ENCODE measurements around the gene OMG. TPM values are rescaled to one million over a fixed set of nuclear protein-coding genes. Genes with fewer than 3 reads are reported as not detected.
"Not testable (repeated sequence)": the region's sequence is repeated elsewhere in the genome, so short reads cannot be mapped to it uniquely, and the experiment has no call there.

The OMG gene
- total RNA-seq, 6 experiments from 2014 or later, result 0.26 TPM; not detected in 5

GRCh38 chr17:31272803-31273202, 24.2 kb downstream of the OMG start:
- Mint-ChIP-seq H3K4me3 (no peak overlapping the region), H3K36me3 (ENCODE audit: low read depth) (peaks cover 65% of the 10 kb centered on the region), H3K27me3 (ENCODE audit: insufficient read depth) (peaks cover 3% of the 10 kb centered on the region), H3K4me1 (ENCODE audit: low read depth) (peaks cover 61% of the 10 kb centered on the region), H3K9me3 (no peaks in the 10 kb centered on the region), H3K27ac (no peak overlapping the region)
- TF ChIP-seq, protein P1, sequence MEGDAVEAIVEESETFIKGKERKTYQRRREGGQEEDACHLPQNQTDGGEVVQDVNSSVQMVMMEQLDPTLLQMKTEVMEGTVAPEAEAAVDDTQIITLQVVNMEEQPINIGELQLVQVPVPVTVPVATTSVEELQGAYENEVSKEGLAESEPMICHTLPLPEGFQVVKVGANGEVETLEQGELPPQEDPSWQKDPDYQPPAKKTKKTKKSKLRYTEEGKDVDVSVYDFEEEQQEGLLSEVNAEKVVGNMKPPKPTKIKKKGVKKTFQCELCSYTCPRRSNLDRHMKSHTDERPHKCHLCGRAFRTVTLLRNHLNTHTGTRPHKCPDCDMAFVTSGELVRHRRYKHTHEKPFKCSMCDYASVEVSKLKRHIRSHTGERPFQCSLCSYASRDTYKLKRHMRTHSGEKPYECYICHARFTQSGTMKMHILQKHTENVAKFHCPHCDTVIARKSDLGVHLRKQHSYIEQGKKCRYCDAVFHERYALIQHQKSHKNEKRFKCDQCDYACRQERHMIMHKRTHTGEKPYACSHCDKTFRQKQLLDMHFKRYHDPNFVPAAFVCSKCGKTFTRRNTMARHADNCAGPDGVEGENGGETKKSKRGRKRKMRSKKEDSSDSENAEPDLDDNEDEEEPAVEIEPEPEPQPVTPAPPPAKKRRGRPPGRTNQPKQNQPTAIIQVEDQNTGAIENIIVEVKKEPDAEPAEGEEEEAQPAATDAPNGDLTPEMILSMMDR (IDR thresholded peaks at IDR 0.05), result no peak
- DNase-seq, result no peak

DNA sequence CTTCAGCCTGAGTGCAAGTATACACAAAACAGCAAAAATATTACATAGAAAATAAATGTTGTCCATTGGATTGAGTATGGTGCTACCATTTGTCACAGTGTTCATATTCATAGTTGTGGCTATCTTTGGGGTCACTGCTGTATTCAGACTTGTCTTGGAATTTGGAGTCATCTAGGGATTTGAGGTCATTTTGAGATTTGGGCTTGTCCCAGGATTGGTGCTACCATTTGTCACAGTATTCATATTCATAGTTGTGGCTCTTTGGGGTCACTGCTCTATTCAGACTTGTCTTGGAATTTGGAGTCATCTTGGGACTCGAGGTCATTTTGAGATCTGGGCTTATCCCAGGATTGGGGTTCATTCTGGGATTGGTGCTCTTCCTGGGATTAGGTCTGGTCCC, 24.8 kb downstream of the OMG start:
- Mint-ChIP-seq H3K4me1 (ENCODE audit: low read depth) (peaks cover 67% of the 10 kb centered on the region), H3K36me3 (ENCODE audit: low read depth) (peaks cover 65% of the 10 kb centered on the region), H3K4me3 (no peak overlapping the region), H3K27ac (no peak overlapping the region), H3K9me3 (no peaks in the 10 kb centered on the region), H3K27me3 (ENCODE audit: insufficient read depth) (peaks cover 3% of the 10 kb centered on the region)
- TF ChIP-seq, protein P1 (IDR thresholded peaks at IDR 0.05), result no peak
- no peak for DNase-seq

- H3K9me3 Mint-ChIP-seq, result no peaks in the 10 kb centered on the region
- DNase-seq, result peak; percentile 92
- H3K27me3 Mint-ChIP-seq (ENCODE audit: insufficient read depth), result peaks cover 4% of the 10 kb centered on the region
- peaks cover 72% of the 10 kb centered on the region for H3K4me1 Mint-ChIP-seq (ENCODE audit: low read depth)
- peaks cover 64% of the 10 kb centered on the region for H3K36me3 Mint-ChIP-seq (ENCODE audit: low read depth)
- peak overlapping the region; percentile 52 for H3K4me3 Mint-ChIP-seq
- H3K27ac Mint-ChIP-seq, result peak overlapping the region; percentile 83
- TF ChIP-seq, protein P1 (IDR thresholded peaks at IDR 0.05), result no peak
Observed at GRCh38 chr17:31269578-31269983, 27.5 kb downstream of the OMG start.

GRCh38 chr17:31269036-31269577, 27.9 kb downstream of the OMG start:
- peaks cover 4% of the 10 kb centered on the region for H3K27me3 Mint-ChIP-seq (ENCODE audit: insufficient read depth)
- H3K9me3 Mint-ChIP-seq, result no peaks in the 10 kb centered on the region

DNA sequence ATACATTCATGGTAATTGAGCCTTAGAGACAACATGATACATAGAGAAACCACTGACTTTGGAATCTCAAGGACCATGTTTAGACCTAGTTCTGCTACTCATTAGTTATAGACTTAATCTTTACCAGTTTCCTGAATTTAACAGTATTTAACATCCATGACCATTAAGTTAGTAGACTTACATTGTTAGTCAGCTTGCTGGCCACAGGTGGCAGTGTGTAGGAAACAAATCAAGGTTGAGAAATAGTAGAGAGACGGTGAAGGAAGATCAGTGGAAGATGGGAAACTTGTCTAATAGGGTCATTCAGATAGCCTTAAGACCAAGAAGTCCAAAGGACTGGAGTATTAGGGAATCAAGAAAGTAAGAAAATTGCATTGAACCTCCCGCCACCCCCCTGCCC, 31.0 kb downstream of the OMG start:
- peaks cover 4% of the 10 kb centered on the region for H3K27me3 Mint-ChIP-seq (ENCODE audit: insufficient read depth)
- peaks cover 51% of the 10 kb centered on the region for H3K4me1 Mint-ChIP-seq (ENCODE audit: low read depth)
- peak overlapping the region; percentile 37 for H3K27ac Mint-ChIP-seq
- TF ChIP-seq, protein P1 (IDR thresholded peaks at IDR 0.05), result peak; percentile 35
- peaks cover 49% of the 10 kb centered on the region for H3K36me3 Mint-ChIP-seq (ENCODE audit: low read depth)
- no peak overlapping the region for H3K4me3 Mint-ChIP-seq
- no peaks in the 10 kb centered on the region for H3K9me3 Mint-ChIP-seq
- no peak for DNase-seq

More at GRCh38 chr17:31269036-31269577, 27.9 kb downstream of the OMG start:
- H3K27ac Mint-ChIP-seq, result peak overlapping the region; percentile 83
- DNase-seq, result no peak
- TF ChIP-seq, protein P1 (IDR thresholded peaks at IDR 0.05), result no peak
- H3K4me1 Mint-ChIP-seq (ENCODE audit: low read depth), result peaks cover 67% of the 10 kb centered on the region
- peaks cover 59% of the 10 kb centered on the region for H3K36me3 Mint-ChIP-seq (ENCODE audit: low read depth)
- H3K4me3 Mint-ChIP-seq, result peak overlapping the region; percentile 52

DNA sequence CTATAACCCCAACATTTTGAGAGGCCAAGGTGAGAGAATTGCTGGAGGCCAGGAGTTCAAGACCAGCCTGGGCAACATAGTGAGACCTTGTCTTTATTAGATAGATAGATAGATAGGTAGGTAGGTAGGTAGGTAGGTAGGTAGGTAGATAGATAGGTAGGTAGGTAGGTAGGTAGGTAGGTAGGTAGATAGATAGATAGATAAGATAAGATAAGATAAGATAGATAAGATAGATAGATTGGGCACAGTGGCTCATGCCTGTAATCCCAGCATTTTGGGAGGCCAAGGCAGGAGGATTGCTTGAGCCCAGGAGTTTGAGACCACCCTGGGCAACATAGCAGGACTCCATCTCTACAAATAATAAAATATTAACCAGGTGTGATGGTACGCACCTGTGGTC, 34.1 kb downstream of the OMG start:
- Mint-ChIP-seq H3K36me3 (ENCODE audit: low read depth) (peaks cover 46% of the 10 kb centered on the region), H3K4me1 (ENCODE audit: low read depth) (peaks cover 24% of the 10 kb centered on the region)
- not testable (repeated sequence) for H3K27ac Mint-ChIP-seq; H3K9me3 Mint-ChIP-seq; H3K4me3 Mint-ChIP-seq; DNase-seq; H3K27me3 Mint-ChIP-seq (ENCODE audit: insufficient read depth)

Measured in HFFc6 (cell line).